WERI-Rb-1 (cell line): Measurements from ENCODE around the gene MCCC2.

ENCODE experiments used
- DNase-seq: peaks from one replicate; pipeline ENCODE4 v3.0.0-alpha.2; 2020
- H3K27ac ChIP-seq: fragments of 250-450 bp; sonication (Bioruptor Pico); 2 replicates; pipeline ENCODE4 v1.5.1; 2020; ENCODE audit warnings: mild to moderate bottlenecking, moderate library complexity
- H3K27me3 ChIP-seq: fragments of 250-450 bp; sonication (Bioruptor Pico); 2 replicates; pipeline ENCODE4 v1.5.1; 2021; ENCODE audit warnings: mild to moderate bottlenecking, low read depth, moderate library complexity; ENCODE audit not compliant: insufficient read depth, severe bottlenecking
- H3K36me3 ChIP-seq: fragments of 250-450 bp; sonication (Bioruptor Pico); 2 replicates; pipeline ENCODE4 v1.5.1; 2020; ENCODE audit warnings: mild to moderate bottlenecking, moderate library complexity
- H3K4me3 ChIP-seq: 2 replicates; pipeline ENCODE4 v1.5.1; 2011; ENCODE audit warnings: low read depth, mild to moderate bottlenecking, control low read depth, low read length
- H3K9me3 ChIP-seq: fragments of 250-450 bp; sonication (Bioruptor Pico); 2 replicates; pipeline ENCODE4 v1.5.1; 2021; ENCODE audit warnings: mild to moderate bottlenecking, moderate library complexity; ENCODE audit not compliant: severe bottlenecking
- CTCF ChIP-seq: IDR thresholded peaks from 2 replicates; pipeline ENCODE4 v1.5.1; 2011; ENCODE audit warnings: low read depth, mild to moderate bottlenecking, control low read depth, inconsistent platforms, low read length

Gene MCCC2

GRCh38 chr5:71706906-71707305 lies 119.8 kb downstream of the MCCC2 start:
- no peaks in the 10 kb centered on the region for H3K36me3 ChIP-seq
- no peaks in the 10 kb centered on the region for H3K9me3 ChIP-seq
- no peaks in the 10 kb centered on the region for H3K27me3 ChIP-seq
- H3K4me3 ChIP-seq: no peak overlapping the region
- TF ChIP-seq CTCF: no peak
- no peak for DNase-seq
- no peak overlapping the region for H3K27ac ChIP-seq
